Neural cell (in vitro differentiated cells): Measurements from ENCODE around the gene DSCAM. TPM values are rescaled to one million over a fixed set of nuclear protein-coding genes. Genes with fewer than 3 reads are reported as not detected.

Experiments used
- H2AFZ ChIP-seq: fragments of 200-600, 300-800 bp; sonication (generic), shearing (Covaris generic); 2 replicates; pipeline ENCODE4 v1.6.0; 2014; ENCODE audit warnings: low read depth, mild to moderate bottlenecking, antibody characterized with exemption, low read length, moderate library complexity
- H3F3A ChIP-seq: fragments of 200-600 bp; shearing (Covaris generic); 2 replicates; pipeline ENCODE4 v1.6.1; 2016; ENCODE audit warnings: mild to moderate bottlenecking, moderate library complexity, mixed read lengths, antibody characterized with exemption, low read length; ENCODE audit not compliant: insufficient read depth, poor library complexity, severe bottlenecking
- H3K27ac ChIP-seq: fragments of 200-600, 300-800 bp; sonication (generic), shearing (Covaris generic); 2 replicates; pipeline ENCODE4 v1.5.1; 2014; ENCODE audit warnings: mild to moderate bottlenecking, low read length, moderate library complexity
- H3K27me3 ChIP-seq: fragments of 300-800, 200-600 bp; sonication (generic), shearing (Covaris generic); 2 replicates; pipeline ENCODE4 v1.6.0; 2014; ENCODE audit warnings: mild to moderate bottlenecking, low read depth, low read length, moderate library complexity; ENCODE audit not compliant: insufficient read depth
- H3K36me3 ChIP-seq: fragments of 300-800, 200-600 bp; sonication (generic), shearing (Covaris generic); 2 replicates; pipeline ENCODE4 v1.5.1; 2014; ENCODE audit warnings: mild to moderate bottlenecking, antibody characterized with exemption, low read length, moderate library complexity; ENCODE audit not compliant: insufficient read depth
- H3K4me2 ChIP-seq: fragments of 300-800, 200-600 bp; sonication (generic), shearing (Covaris generic); 2 replicates; pipeline ENCODE4 v1.6.0; 2014; ENCODE audit warnings: mild to moderate bottlenecking, low read length
- H3K4me3 ChIP-seq: fragments of 300-800, 200-600 bp; sonication (generic), shearing (Covaris generic); 2 replicates; pipeline ENCODE4 v1.5.1; 2014; ENCODE audit warnings: mild to moderate bottlenecking, low read length, moderate library complexity
- H3K79me2 ChIP-seq: fragments of 200-600 bp; shearing (Covaris generic); replicated peaks from 2 replicates; pipeline ENCODE4 v1.6.0; 2014; ENCODE audit warnings: mild to moderate bottlenecking, low read length, moderate library complexity; ENCODE audit not compliant: insufficient read depth
- H3K9ac ChIP-seq: fragments of 300-800, 200-600 bp; sonication (generic), shearing (Covaris generic); 2 replicates; pipeline ENCODE4 v1.6.1; 2016; ENCODE audit warnings: mild to moderate bottlenecking, low read length, mixed read lengths
- H3K9me2 ChIP-seq: fragments of 200-600 bp; shearing (Covaris generic); 2 replicates; pipeline ENCODE4 v1.6.1; 2016; ENCODE audit warnings: mild to moderate bottlenecking, low read length, mixed read lengths; ENCODE audit not compliant: insufficient read depth
- H3K9me3 ChIP-seq: fragments of 200-600, 300-800 bp; sonication (generic), shearing (Covaris generic); 2 replicates; pipeline ENCODE4 v1.6.1; 2016; ENCODE audit warnings: mild to moderate bottlenecking, mixed run types, low read length, moderate library complexity, mixed read lengths
- H4K20me1 ChIP-seq: fragments of 200-600 bp; shearing (Covaris generic); 2 replicates; pipeline ENCODE4 v1.6.1; 2016; ENCODE audit warnings: mild to moderate bottlenecking, mixed run types; ENCODE audit not compliant: insufficient read depth
- EP300 ChIP-seq: fragments of 450-650 bp; conservative IDR thresholded peaks from 2 replicates; pipeline ENCODE4 v1.6.1; 2014; ENCODE audit warnings: antibody characterized with exemption, mild to moderate bottlenecking, moderate library complexity; ENCODE audit not compliant: poor library complexity, severe bottlenecking
- EZH2 ChIP-seq: fragments of 200-600, 300-800 bp; shearing (Covaris generic), sonication (generic); IDR thresholded peaks from 2 replicates; pipeline ENCODE4 v1.6.1; 2014; ENCODE audit warnings: antibody characterized with exemption, low read length, borderline replicate concordance, mild to moderate bottlenecking; ENCODE audit not compliant: insufficient read depth, poor library complexity, severe bottlenecking
- MXI1 ChIP-seq: fragments of 450-650 bp; conservative IDR thresholded peaks from 2 replicates; pipeline ENCODE4 v1.6.1; 2014; ENCODE audit warnings: antibody characterized with exemption, mild to moderate bottlenecking; ENCODE audit not compliant: poor library complexity, severe bottlenecking
- POLR2AphosphoS5 ChIP-seq: IDR thresholded peaks from 2 replicates; pipeline ENCODE4 v1.6.1; 2012
- RAD21 ChIP-seq: fragments of 450-650 bp; conservative IDR thresholded peaks from 2 replicates; pipeline ENCODE4 v1.6.1; 2014; ENCODE audit warnings: antibody characterized with exemption, mild to moderate bottlenecking, moderate library complexity
- SMC3 ChIP-seq: fragments of 450-650 bp; conservative IDR thresholded peaks from 2 replicates; pipeline ENCODE4 v1.6.1; 2014; ENCODE audit warnings: antibody characterized with exemption, mild to moderate bottlenecking, moderate library complexity; ENCODE audit not compliant: poor library complexity
- TAF1 ChIP-seq: IDR thresholded peaks from 2 replicates; pipeline ENCODE4 v1.6.1; 2012; ENCODE audit warnings: low read depth
- polyA plus RNA-seq: library from polyadenylated mRNA; depleted of rRNA; stranded (reverse); fragments of >200 nt; gene quantifications from 2 replicates; pipeline ENCODE4 v1.2.3, GENCODE V29; 2014
- TF ChIP-seq, protein P1 (sequence below): IDR thresholded peaks from 2 replicates; pipeline ENCODE4 v1.6.1; 2012; ENCODE audit warnings: borderline replicate concordance
- TF ChIP-seq, protein P2 (sequence below): fragments of 450-650 bp; IDR thresholded peaks from 2 replicates; pipeline ENCODE4 v1.5.1; 2014; ENCODE audit warnings: antibody characterized with exemption, mild to moderate bottlenecking, moderate library complexity; ENCODE audit not compliant: poor library complexity, severe bottlenecking

The DSCAM gene
- polyA plus RNA-seq, 1 donor from 2014 or later, result 5.3 TPM

DNA sequence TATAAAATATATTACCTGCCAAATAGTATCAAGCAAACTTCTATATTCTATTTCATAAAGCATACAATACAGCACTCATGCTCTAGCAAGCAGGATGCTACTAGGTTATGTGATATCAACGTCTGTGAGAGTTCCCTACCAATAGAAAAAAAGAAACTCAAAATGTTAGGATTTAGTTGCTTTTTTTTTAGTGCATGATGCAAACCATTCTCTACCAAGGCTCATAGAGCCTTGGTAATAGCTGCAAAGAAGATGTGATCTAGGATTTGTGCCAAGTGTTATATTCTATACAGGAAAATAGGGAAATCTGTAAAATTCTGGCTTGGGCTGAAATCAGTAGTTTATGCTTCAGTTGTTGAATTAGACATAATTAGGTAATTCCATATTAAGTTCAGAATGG is 394.4 kb downstream of the DSCAM start:
- no peaks in the 10 kb centered on the region for H3K36me3 ChIP-seq

DNA sequence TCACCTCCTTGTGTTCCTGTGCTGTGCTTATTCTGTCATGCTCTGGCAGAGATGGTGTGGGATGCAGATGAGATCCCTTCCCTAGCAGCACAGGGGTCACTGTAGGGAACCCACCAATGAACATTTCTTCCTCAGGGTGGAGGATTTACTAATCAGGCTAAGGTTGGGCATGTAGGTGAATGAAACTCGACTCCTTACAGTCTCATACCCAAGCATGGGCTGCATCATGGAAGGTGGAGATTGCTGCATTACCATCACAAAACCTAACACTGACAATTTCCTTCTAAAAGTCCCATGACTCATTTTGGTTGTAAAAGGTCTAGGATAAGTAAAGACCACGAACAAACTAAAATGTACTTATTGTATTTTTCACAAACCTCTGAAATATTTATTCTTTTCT is 399.9 kb downstream of the DSCAM start:
- Histone ChIP-seq H2AFZ (no peak overlapping the region), H3K27me3 (no peaks in the 10 kb centered on the region), H3K4me2 (no peak overlapping the region)

More for the DNA sequence above, 394.4 kb downstream of the DSCAM start:
- no peak for TF ChIP-seq RAD21
- Histone ChIP-seq H3K4me3 (no peak overlapping the region), H3K4me2 (no peak overlapping the region), H3K27me3 (no peaks in the 10 kb centered on the region), H3K27ac (peak overlapping the region; percentile 66), H3K79me2 (no peaks in the 10 kb centered on the region), H4K20me1 (no peaks in the 10 kb centered on the region), H3K9me3 (no peaks in the 10 kb centered on the region), H3F3A (peaks cover 5% of the 10 kb centered on the region), H2AFZ (no peak overlapping the region), H3K9me2 (no peaks in the 10 kb centered on the region), H3K9ac (peak overlapping the region; percentile 25)

More for the DNA sequence above, 399.9 kb downstream of the DSCAM start:
- Histone ChIP-seq H3K79me2 (no peaks in the 10 kb centered on the region), H3K4me3 (no peak overlapping the region), H3K27ac (no peak overlapping the region), H3F3A (no peaks in the 10 kb centered on the region), H4K20me1 (no peaks in the 10 kb centered on the region), H3K9ac (no peak overlapping the region), H3K9me3 (no peaks in the 10 kb centered on the region), H3K9me2 (no peaks in the 10 kb centered on the region), H3K36me3 (no peaks in the 10 kb centered on the region)
- no peak for TF ChIP-seq SMC3
- TF ChIP-seq MXI1, result no peak
- TF ChIP-seq EZH2, result no peak
- TF ChIP-seq RAD21, result no peak
- TF ChIP-seq, protein P1, sequence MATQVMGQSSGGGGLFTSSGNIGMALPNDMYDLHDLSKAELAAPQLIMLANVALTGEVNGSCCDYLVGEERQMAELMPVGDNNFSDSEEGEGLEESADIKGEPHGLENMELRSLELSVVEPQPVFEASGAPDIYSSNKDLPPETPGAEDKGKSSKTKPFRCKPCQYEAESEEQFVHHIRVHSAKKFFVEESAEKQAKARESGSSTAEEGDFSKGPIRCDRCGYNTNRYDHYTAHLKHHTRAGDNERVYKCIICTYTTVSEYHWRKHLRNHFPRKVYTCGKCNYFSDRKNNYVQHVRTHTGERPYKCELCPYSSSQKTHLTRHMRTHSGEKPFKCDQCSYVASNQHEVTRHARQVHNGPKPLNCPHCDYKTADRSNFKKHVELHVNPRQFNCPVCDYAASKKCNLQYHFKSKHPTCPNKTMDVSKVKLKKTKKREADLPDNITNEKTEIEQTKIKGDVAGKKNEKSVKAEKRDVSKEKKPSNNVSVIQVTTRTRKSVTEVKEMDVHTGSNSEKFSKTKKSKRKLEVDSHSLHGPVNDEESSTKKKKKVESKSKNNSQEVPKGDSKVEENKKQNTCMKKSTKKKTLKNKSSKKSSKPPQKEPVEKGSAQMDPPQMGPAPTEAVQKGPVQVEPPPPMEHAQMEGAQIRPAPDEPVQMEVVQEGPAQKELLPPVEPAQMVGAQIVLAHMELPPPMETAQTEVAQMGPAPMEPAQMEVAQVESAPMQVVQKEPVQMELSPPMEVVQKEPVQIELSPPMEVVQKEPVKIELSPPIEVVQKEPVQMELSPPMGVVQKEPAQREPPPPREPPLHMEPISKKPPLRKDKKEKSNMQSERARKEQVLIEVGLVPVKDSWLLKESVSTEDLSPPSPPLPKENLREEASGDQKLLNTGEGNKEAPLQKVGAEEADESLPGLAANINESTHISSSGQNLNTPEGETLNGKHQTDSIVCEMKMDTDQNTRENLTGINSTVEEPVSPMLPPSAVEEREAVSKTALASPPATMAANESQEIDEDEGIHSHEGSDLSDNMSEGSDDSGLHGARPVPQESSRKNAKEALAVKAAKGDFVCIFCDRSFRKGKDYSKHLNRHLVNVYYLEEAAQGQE, result no peak
- TF ChIP-seq, protein P2, sequence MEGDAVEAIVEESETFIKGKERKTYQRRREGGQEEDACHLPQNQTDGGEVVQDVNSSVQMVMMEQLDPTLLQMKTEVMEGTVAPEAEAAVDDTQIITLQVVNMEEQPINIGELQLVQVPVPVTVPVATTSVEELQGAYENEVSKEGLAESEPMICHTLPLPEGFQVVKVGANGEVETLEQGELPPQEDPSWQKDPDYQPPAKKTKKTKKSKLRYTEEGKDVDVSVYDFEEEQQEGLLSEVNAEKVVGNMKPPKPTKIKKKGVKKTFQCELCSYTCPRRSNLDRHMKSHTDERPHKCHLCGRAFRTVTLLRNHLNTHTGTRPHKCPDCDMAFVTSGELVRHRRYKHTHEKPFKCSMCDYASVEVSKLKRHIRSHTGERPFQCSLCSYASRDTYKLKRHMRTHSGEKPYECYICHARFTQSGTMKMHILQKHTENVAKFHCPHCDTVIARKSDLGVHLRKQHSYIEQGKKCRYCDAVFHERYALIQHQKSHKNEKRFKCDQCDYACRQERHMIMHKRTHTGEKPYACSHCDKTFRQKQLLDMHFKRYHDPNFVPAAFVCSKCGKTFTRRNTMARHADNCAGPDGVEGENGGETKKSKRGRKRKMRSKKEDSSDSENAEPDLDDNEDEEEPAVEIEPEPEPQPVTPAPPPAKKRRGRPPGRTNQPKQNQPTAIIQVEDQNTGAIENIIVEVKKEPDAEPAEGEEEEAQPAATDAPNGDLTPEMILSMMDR, result no peak
- no peak for TF ChIP-seq EP300
- no peak for TF ChIP-seq TAF1
- TF ChIP-seq POLR2AphosphoS5, result no peak
